ENCODE measurements around the gene GPR3.

The GPR3 gene, protein sequence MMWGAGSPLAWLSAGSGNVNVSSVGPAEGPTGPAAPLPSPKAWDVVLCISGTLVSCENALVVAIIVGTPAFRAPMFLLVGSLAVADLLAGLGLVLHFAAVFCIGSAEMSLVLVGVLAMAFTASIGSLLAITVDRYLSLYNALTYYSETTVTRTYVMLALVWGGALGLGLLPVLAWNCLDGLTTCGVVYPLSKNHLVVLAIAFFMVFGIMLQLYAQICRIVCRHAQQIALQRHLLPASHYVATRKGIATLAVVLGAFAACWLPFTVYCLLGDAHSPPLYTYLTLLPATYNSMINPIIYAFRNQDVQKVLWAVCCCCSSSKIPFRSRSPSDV

DNA sequence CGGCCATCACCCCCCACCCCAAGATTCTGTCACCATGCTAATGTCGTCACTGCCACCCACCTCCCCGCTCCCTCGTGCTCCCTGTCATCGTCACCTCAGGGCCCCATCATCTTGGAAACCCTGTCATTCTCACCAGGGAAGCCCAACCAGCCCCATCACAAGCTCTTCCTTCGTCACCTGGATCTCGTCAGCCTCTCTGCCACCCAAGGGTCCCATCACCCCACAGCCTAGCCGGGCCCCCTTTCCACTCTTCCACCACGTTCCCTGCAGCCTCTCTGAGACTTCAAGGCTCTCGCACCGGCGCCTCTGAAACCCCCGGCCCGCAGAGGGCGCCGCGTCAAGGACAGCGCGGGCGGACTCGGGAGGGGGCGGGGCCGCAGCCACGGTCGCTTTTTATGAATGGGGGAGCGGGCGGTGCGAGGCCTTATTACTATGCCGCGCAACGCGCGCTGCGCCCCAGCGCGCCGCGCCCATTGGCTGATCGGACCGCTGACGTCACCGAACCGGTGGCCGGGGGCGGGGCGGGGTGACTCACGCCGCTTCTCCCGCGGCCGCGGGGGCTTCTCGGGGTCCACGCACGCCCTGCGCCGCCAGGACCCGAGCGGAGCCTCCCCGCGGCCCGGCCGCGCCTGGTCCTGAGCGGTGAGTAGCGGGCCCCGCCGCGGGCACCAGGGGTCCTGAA, at the start of gene GPR3:
TSS of gene GPR3 (plus strand) at position 527 of the 682 bp plus-strand sequence. CDS start 1,177 bp downstream, outside the sequence.
- DNase-seq (ENCODE audit: low read depth in 2 of 2) = peak; percentile 92 to 95

DNA sequence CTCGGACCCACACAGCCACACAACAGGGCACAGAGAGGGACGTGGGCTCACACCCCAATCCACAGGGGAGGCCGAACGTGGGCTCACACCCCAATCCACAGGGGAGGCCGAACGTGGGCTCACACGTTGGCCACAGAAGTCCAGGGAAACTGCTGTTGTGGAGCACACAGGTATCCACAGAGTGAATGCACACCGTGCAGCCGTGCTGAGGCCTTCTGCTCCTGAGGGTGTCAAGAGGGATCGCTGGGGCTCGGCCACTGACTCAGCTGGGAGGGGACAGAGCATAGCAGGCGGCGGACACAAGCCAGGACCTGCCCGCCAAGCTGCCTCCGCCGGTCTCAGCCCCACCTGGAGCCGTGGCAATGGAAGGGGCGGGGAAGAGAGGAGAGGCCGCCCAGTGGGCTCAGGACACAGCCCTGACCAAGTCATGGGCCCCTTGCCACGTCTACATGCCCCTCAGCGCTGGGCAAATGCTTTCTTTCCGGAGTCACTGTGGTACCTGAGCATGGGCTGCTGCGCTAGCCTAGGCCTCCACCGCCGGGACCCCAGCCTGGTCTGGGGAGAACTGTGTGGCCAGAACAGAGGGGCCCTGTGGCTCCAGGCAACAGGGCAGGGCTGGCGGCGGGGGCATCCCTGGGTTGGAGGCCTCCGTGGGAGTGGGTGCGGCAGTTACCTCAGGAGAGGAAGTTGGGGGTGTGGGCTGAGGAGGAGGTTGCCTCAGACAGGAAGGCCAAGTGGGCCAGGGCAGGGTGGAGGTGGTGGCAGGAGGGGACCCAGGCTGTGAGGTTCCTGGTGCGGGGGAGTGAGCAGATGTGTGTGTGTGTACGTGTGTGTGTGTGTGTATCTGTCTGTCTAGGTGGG, 49.4 kb upstream of the GPR3 start:
- DNase-seq (ENCODE audit: low read depth in 2 of 2) = peak in 1 of 2 donors; percentile 42

DNA sequence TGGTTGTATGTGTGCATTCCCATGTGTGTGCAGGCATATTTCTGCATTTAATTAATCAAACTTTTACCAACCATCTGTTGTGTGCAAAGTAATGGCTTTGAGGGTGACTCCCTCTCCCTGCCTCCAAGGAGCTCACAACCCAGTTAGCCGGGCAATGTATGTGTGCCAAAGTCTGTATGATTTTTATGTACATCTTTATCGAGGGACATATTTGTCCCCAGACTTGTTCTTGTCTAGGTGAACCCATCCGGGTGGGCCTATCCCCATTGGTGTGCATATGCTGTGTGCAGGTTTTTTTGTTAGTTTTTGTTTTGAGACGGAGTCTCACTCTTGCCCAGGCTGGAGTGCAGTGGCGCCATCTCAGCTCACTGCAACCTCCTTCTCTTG, 48.8 kb upstream of the GPR3 start:
- no peak for DNase-seq (ENCODE audit: low read depth in 2 of 2)

DNA sequence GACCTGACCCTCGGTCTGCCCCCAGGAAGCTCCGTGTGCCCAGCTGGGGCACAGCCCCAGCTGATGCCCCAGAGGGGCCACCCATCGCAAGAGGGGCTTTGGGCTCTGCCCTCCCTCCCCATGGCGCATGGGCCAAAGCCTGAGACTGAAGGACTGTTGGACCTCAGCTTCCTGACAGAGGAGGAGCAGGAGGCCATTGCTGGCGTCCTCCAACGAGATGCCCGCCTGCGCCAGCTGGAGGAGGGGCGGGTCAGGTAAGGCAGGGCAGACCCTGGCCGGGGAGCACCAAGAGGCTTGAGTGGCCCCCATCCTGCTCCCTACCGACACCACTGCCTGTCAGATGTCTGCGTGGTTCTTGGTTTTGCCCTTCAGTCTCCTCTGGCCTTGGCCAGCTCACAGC, 47.1 kb upstream of the GPR3 start:
- no peak for DNase-seq (ENCODE audit: low read depth in 2 of 2)

DNA sequence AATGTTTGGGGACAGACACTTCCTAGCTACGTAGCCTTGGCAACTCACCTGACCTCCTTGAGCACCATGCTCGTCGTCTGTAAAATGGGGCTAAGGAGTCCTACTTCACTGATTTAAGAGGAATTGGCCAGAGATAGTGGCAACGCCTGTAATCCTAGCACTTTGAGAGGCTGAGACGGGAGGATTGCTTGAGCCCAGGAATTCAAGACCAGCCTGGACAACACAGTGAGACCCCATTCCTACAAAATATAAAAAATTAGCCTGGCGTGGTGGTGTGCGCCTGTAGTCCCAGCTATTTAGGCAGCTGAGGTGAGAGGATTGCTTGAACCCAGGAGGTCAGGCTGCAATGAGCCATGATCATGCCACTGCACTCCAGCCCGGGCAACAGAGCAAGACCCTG, 46.1 kb upstream of the GPR3 start:
- DNase-seq (ENCODE audit: low read depth in 2 of 2) = no peak

DNA sequence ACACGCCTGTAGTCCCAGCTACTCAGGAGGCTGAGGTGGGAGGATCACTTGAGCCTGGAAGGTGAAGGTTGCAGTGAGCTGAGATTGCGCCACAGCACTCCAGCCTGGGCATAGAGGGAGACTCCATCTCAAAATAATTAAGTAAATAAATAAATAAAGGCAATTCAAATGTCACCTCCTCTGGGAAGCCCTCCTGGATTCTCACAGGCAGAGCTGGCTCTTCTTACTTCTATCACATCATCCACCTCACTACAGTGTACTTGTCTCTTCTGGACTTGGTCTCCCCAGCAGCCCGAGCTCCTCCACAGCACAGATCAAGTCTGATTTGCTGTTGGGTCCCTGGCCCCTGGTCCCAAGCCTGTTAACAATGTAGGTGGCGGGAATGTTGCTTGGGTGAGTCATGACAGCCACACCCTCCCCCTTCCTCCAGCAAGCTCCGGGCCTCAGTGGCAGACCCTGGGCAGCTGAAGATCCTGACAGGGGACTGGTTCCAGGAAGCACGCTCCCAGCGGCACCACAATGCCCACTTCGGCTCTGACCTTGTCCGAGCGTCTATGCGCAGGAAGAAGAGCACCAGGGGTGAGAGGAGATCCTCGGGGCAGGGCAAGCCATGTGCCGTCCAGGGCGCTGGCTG, 45.3 kb upstream of the GPR3 start:
- DNase-seq (ENCODE audit: low read depth in 2 of 2) = no peak

DNA sequence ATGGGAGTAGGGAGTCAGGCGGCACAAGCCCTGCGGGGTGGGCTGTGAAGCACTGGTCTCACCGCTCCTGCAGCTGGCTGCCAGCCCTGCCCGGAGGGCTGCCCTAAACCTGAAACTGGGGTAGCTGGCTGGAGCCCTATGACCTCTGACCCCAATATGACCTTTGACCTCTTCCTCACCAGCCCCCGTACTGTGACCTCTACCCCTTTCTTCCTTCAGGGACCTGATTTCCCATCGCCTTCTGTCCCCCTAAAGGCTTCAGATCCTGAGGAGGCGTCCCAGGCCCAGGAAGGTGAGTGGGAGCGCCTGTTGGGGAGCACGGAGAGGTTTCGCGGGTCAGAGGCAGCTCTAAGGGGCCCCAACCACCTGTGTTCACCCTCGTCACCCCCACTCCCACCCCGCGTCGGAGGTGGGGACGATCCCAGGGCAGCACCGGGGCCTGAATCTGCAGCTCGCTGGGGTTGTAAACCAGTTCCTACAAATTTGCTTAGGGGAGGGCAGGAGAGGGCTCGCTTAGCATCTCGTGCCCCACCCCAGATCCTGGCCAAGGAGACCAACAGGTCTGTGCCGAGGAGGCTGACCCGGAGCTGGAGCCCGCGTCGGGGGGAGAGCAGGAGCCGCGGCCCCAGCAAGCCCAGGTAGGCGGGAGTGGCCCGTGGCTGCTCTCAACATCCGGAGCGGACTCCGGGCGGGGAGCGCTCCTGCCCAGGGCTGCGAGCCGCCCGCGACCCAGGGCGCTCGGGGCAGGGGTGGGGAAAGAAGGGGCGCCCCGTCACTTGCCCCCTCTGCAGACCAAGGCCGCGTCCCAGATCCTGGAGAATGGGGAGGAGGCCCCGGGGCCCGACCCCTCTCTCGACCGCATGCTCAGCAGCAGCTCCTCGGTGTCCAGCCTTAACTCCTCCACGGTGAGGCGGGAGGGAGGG, 43.3 kb upstream of the GPR3 start:
- DNase-seq (ENCODE audit: low read depth in 2 of 2) = no peak

DNA sequence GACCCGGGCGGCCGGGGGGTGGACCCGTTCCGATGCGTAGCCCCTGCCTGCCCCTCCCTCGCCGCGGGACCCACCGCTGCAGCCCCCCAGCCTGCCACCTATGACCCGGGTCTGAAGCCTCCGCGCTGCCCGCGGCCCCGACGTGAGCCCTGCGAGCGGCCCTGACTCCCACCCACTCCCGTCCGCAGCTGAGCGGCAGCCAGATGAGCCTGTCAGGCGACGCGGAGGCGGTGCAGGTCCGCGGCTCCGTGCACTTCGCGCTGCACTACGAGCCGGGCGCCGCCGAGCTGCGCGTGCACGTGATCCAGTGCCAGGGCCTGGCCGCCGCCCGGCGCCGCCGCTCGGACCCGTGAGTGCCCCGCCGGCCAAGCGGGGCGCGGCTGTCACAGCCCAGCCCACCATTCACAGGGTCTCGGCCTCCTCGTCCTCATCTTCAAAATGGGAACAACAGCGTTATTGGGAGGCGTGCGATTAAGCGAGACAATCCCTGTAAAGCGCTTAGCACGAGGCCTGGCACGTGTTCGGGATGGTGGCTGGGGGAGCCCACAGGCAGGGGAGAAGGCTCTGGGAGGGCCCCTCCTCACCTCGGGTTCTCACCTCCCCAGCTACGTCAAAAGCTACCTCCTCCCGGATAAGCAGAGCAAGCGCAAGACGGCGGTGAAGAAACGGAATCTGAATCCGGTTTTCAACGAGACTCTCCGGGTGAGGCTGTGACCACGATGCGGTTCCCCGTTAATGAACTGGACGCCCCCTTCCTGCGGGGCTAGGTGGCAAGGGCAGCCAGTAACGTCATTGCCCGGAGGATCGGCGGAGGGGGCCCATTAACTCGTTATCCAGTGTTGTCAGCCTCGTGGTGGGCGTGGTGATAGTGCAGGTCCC, 42.4 kb upstream of the GPR3 start:
- no peak for DNase-seq (ENCODE audit: low read depth in 2 of 2)

DNA sequence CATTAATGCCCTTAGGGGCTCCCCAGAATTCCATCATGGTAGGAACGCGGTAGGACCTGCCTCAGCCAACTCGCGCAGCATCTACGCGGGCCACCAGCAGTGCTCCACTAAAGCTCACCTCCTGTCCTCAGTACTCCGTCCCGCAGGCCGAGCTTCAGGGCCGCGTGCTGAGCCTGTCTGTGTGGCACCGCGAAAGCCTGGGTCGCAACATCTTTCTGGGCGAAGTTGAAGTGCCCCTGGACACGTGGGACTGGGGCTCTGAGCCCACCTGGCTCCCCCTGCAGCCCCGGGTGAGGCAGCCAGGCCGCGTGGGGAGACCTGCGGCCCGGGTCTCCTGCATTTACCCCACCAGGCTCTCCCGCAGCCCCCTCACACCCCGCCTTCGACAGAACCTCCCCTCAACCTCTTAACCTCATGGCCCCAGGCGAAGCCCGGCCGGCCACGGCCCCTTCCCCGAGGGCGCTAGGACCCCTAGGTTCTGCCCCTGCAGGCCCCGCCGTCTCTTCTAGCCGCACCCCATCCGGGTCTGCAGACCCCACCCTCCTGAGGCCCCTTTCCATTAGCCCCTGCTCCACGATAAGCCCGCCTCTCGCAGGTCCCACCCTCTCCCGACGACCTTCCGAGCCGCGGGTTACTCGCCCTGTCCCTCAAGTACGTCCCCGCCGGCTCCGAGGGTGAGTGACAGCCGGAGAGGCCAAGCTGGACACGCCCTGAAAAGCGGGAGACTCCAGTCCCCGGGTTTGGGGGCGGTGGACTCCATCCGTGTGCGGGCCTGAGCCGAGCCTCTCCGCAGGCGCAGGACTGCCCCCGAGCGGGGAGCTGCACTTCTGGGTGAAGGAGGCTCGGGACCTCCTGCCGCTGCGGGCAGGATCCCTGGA, 41.5 kb upstream of the GPR3 start:
- DNase-seq (ENCODE audit: low read depth in 2 of 2) = no peak

DNA sequence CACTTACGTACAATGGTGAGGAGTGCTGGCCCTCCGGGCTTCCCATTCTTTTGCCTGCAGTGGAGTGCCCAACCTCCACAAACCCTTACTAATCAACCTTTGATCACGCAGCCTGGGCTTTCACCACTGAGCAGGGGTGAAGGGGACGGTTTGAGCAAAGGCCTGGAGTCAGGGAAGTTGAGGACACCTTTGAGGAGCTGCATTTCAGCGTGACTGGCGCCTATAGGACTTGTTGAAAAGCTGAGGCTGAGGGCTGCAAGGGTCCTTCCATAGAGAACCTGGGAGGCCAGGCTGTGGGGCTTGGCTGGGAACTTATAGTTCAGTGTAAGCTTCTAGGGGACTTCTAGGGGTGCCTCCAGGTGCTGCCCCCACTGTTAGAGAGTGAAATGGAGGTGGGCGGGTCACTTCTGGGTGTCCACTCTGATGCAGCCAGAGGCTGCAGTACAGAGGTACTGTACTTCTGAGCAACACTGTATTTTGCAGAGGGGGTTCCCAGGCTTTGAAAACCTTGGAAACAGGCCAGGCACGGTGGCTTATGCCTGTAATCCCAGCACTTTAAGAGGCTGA, 40.8 kb upstream of the GPR3 start:
- no peak for DNase-seq (ENCODE audit: low read depth in 2 of 2)

DNA sequence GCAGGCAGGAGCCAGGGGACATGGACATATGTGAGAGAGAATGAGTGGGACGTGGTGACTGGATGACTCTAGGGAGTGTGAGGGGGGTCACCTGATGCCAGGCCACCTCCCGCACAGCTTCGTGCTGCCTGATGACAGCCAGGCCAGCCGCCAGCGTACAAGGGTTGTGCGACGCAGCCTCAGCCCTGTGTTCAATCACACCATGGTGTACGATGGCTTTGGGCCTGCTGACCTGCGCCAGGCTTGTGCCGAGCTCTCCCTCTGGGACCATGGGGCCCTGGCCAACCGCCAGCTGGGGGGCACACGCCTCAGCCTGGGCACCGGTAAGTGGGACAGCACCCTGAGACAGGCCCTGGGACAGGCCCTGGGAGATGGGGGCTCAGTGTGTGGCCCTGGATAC, 39.3 kb upstream of the GPR3 start:
- no peak for DNase-seq (ENCODE audit: low read depth in 2 of 2)

DNA sequence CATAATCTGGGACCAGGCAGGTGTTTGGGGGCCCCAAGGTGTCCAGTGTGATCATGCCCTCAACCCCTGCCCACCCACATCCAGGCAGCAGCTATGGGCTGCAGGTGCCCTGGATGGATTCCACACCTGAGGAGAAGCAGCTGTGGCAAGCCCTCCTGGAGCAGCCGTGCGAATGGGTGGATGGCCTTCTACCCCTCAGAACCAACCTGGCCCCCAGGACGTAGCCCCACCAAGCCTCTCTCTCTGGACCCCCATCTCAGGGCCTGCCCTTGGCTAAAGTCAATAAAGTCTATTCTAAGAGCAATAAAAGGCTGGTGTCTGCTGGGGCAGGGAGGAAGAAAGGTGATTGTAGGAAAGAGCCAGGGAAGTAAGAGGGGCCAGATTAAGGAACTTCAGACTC, 38.8 kb upstream of the GPR3 start:
- no peak for DNase-seq (ENCODE audit: low read depth in 2 of 2)

DNA sequence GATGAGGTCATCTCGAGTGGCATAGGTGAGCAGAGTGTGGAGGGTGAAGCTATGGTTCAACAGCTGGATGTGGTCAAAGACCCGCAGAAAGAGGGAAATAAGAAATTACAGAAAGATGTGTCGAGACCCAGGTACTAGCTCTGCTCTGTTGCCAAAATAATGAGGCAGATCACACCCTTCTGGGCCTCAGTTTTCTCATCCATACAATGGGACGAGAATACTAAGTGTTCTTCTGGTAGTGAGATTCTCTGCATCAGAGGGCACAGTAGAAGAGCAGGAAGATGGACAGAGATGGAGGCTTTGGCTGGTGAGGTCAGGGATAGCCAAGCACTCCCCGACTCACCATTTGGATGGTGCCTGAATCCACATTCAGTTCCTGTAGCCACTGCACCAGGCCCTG, 36.7 kb upstream of the GPR3 start:
- no peak for DNase-seq (ENCODE audit: low read depth in 2 of 2)

DNA sequence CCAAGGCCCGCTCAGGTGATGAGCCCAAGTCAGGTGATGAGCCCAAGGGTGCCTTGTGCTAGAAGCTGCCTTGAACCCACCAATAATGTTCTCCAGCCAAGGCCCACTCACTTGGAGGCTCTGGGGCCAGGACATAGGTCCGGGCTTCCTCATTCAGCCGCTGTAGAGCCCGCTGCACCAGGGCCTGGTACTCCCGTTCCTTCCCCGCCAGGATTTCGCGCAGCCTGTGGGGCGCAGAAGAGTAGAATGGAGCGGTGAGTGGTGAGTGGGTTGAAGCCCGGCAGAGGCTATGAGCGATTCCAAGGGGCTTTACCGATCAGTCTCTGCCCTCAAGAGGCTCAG, 36.2 kb upstream of the GPR3 start:
- DNase-seq (ENCODE audit: low read depth in 2 of 2) = no peak

DNA sequence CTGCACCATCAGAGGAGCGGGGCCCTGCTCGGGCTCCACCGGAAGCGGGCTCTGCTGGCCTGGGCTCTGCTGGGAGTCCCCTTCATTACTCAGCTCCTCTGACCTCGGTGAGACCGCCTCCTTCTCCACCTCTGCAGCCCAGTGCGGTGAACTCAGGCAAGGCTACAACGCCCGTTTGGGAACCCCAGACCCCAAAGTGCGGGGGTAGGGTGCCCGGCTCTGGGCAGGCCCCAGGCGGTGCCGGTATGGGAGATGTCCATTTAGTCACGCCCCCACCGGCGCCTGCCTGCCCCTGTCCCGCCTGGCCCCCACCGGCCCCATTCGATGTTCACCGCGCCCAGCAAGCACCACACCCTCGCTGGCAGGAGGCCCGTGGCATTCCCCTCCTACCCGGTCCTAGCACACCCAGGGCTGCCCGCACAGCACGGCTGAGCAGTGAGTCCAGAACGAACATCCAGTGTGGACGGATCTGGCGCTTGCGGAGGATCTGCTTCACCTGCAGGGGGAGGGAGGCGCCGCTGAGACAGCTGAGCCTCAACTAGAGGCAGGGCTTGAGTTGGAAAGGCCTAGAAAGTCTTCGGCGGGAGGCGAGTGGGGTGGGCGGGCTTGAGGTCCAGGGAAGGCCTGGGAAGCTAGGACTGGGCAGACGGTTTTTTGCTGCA, 35.7 kb upstream of the GPR3 start:
- no peak for DNase-seq (ENCODE audit: low read depth in 2 of 2)

DNA sequence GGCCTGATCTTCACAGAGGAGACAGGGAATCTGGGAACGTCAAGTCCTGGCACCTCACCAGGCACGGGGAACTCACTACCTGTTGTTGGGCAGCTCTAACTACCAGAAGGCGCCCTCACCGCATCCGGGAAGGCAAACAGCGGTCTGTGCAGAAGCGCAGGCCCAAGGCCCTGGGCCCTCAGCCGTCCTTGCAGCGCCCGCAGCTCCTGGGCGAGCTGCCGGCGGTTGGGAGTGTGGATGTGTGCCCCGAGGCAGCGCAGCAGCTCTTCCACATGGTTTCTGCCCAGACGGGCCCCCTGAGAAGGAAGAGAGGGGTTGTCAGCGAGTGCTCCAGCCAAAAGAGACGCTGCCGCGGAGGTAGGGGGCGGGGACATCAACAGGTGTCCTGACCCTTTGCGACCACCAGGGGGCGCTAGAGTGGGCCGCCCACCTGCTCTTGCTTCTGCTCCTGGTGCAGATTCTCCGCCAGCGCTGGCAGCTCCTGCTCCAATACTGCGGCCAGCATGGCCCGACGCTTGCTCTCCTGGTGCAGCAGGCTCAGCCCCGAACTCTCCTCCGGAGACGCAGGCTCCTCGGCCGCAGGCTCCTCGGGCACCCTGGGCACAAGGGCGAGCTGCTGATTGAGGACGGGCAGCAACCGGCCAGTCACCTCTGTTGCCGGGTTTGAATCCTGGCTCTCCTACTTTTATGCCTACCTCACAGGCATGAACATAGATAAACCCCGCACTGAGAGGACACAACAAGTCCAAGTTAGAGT, 35.0 kb upstream of the GPR3 start:
- DNase-seq (ENCODE audit: low read depth in 2 of 2) = peak; percentile 59 to 74

Measured in stimulated activated CD8-positive, alpha-beta memory T cell treated with anti-CD3 and anti-CD28 coated beads, Interleukin-2, amount 100 ng/mL, for 48 hours (primary cell).